ENCODE data around the gene FOXR1.

The FOXR1 gene

GRCh38 chr11:118973985-118974384 is 2.4 kb downstream of the FOXR1 start:
- H3K27ac ChIP-seq (replicated peaks): no peak overlapping the region
- no peak for TF ChIP-seq POLR2AphosphoS5 (IDR thresholded peaks at IDR 0.05; ENCODE audit: low read depth)
- no peak for TF ChIP-seq REST (IDR thresholded peaks at IDR 0.05; ENCODE audit: insufficient replicate concordance, low read depth)
- TF ChIP-seq SPI1 (IDR thresholded peaks at IDR 0.05; ENCODE audit: borderline replicate concordance, low read depth): no peak
- no peak for TF ChIP-seq CTCF (IDR thresholded peaks at IDR 0.05; ENCODE audit: insufficient read depth, low read length)
- no peak for DNase-seq (ENCODE audit: low read depth in 1 of 2, low spot score in 1 of 2)
- H3K27me3 ChIP-seq (ENCODE audit: insufficient read depth, poor library complexity, severe bottlenecking): no peaks in the 10 kb centered on the region
- no peak overlapping the region for H3K4me3 ChIP-seq (replicated peaks; ENCODE audit: insufficient read depth, low read length)

- H3K4me3 ChIP-seq (replicated peaks; ENCODE audit: insufficient read depth, low read length): no peak overlapping the region
- H3K27me3 ChIP-seq (ENCODE audit: insufficient read depth, poor library complexity, severe bottlenecking): no peaks in the 10 kb centered on the region
- DNase-seq (ENCODE audit: low read depth in 1 of 2, low spot score in 1 of 2): no peak
- no peak overlapping the region for H3K27ac ChIP-seq (replicated peaks)
- TF ChIP-seq GABPA (IDR thresholded peaks at IDR 0.05; ENCODE audit: low read depth) (no peak), POLR2AphosphoS5 (IDR thresholded peaks at IDR 0.05; ENCODE audit: low read depth) (no peak), REST (IDR thresholded peaks at IDR 0.05; ENCODE audit: insufficient replicate concordance, low read depth) (no peak), CTCF (IDR thresholded peaks at IDR 0.05; ENCODE audit: insufficient read depth, low read length) (no peak), SPI1 (IDR thresholded peaks at IDR 0.05; ENCODE audit: borderline replicate concordance, low read depth) (no peak)
These were observed 4.5 kb downstream of the FOXR1 start for GRCh38 chr11:118975771-118976709.

- no peak overlapping the region for H3K4me3 ChIP-seq (replicated peaks; ENCODE audit: insufficient read depth, low read length)
- DNase-seq (ENCODE audit: low read depth in 1 of 2, low spot score in 1 of 2): peak in 1 of 2 experiments; percentile 54
- H3K27ac ChIP-seq (replicated peaks): no peak overlapping the region
- no peaks in the 10 kb centered on the region for H3K27me3 ChIP-seq (ENCODE audit: insufficient read depth, poor library complexity, severe bottlenecking)
- TF ChIP-seq CTCF (IDR thresholded peaks at IDR 0.05; ENCODE audit: insufficient read depth, low read length) (no peak), SPI1 (IDR thresholded peaks at IDR 0.05; ENCODE audit: borderline replicate concordance, low read depth) (peak; percentile 39; the same call in 1 of the 2 replicates)
These were observed 7.9 kb downstream of the FOXR1 start for GRCh38 chr11:118979434-118979833.

Data from HL-60 (cell line).